ENCODE measurements around the gene XRCC4.

XRCC4 gene

DNA sequence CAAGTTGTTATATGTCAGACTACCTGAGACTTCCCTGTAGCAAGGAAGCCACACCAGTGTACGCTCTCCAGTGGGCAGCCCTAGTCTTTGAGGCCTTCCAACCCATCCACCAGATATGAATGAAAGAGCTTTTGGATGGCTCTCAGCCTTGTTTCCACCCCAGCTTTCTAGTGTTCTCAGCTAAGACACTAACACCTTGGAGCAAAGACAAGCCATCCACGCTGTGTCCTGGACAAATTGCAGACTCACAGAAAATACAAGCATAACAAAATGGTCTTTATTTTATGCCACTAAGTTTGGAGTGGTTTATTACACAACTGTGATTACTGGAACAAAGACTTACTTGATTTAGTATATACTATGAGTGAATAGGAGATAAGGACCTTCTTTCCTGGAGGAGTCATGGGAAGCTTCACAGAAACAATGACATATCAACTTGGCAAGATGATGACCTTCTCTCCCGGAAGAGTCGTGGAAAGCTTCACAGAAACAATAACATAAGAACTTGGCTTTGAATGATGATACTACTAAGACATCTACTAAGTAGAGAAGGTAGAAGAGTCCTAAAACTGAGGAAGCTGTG, 260.2 kb downstream of the XRCC4 start:
- Histone ChIP-seq H3K27ac (ENCODE audit: extremely low read depth, low read depth, low read length) (no peak overlapping the region), H3K9me3 (ENCODE audit: control insufficient read depth, insufficient read depth, low read depth, low read length) (no peaks in the 10 kb centered on the region), H3K4me3 (ENCODE audit: low read depth, low read length) (no peak overlapping the region), H3K36me3 (ENCODE audit: control insufficient read depth in 2 of 2, insufficient read depth in 1 of 2, low read length in 2 of 2) (no peaks in the 10 kb centered on the region), H3K4me1 (ENCODE audit: control insufficient read depth, insufficient read depth, low read length) (no peaks in the 10 kb centered on the region)
- ChIA-PET CTCF (no interaction called here), POLR2A (no interaction called here)
- TF ChIP-seq ZNF610 (tag by site-specific recombination; IDR thresholded peaks at IDR 0.05; ENCODE audit: borderline replicate concordance) (no peak), REST (tag by site-specific recombination; IDR thresholded peaks at IDR 0.05) (no peak), ZNF280C (tag by site-specific recombination; IDR thresholded peaks at IDR 0.05) (no peak), ZNF776 (tag by site-specific recombination; IDR thresholded peaks at IDR 0.05; ENCODE audit: borderline replicate concordance) (no peak), ZNF48 (tag by site-specific recombination; IDR thresholded peaks at IDR 0.05) (no peak), ZNF416 (tag by site-specific recombination; IDR thresholded peaks at IDR 0.05) (no peak), ZNF292 (tag by site-specific recombination; IDR thresholded peaks at IDR 0.05; ENCODE audit: borderline replicate concordance, low read depth) (no peak), YY1 (tag by site-specific recombination; IDR thresholded peaks at IDR 0.05) (no peak), SCRT2 (tag by site-specific recombination; IDR thresholded peaks at IDR 0.05) (no peak), ZIC2 (tag by site-specific recombination; IDR thresholded peaks at IDR 0.05) (no peak), ZNF394 (tag by site-specific recombination; IDR thresholded peaks at IDR 0.05; ENCODE audit: borderline replicate concordance) (no peak), ZNF114 (tag by site-specific recombination; IDR thresholded peaks at IDR 0.05) (no peak), ZNF157 (tag by site-specific recombination; IDR thresholded peaks at IDR 0.05) (no peak), RBAK (tag by site-specific recombination; IDR thresholded peaks at IDR 0.05) (no peak), ZBTB8A (tag by site-specific recombination; IDR thresholded peaks at IDR 0.05) (no peak), ZNF426 (tag by site-specific recombination; IDR thresholded peaks at IDR 0.05) (no peak)
- TF ChIP-seq, protein P1, sequence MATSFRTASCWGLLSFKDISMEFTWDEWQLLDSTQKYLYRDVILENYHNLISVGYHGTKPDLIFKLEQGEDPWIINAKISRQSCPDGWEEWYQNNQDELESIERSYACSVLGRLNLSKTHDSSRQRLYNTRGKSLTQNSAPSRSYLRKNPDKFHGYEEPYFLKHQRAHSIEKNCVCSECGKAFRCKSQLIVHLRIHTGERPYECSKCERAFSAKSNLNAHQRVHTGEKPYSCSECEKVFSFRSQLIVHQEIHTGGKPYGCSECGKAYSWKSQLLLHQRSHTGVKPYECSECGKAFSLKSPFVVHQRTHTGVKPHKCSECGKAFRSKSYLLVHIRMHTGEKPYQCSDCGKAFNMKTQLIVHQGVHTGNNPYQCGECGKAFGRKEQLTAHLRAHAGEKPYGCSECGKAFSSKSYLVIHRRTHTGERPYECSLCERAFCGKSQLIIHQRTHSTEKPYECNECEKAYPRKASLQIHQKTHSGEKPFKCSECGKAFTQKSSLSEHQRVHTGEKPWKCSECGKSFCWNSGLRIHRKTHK (tag by site-specific recombination; IDR thresholded peaks at IDR 0.05): no peak
- TF ChIP-seq, protein P2, sequence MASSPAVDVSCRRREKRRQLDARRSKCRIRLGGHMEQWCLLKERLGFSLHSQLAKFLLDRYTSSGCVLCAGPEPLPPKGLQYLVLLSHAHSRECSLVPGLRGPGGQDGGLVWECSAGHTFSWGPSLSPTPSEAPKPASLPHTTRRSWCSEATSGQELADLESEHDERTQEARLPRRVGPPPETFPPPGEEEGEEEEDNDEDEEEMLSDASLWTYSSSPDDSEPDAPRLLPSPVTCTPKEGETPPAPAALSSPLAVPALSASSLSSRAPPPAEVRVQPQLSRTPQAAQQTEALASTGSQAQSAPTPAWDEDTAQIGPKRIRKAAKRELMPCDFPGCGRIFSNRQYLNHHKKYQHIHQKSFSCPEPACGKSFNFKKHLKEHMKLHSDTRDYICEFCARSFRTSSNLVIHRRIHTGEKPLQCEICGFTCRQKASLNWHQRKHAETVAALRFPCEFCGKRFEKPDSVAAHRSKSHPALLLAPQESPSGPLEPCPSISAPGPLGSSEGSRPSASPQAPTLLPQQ (tag by site-specific recombination; IDR thresholded peaks at IDR 0.05): no peak
- TF ChIP-seq, protein P3, sequence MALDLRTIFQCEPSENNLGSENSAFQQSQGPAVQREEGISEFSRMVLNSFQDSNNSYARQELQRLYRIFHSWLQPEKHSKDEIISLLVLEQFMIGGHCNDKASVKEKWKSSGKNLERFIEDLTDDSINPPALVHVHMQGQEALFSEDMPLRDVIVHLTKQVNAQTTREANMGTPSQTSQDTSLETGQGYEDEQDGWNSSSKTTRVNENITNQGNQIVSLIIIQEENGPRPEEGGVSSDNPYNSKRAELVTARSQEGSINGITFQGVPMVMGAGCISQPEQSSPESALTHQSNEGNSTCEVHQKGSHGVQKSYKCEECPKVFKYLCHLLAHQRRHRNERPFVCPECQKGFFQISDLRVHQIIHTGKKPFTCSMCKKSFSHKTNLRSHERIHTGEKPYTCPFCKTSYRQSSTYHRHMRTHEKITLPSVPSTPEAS (tag by site-specific recombination; IDR thresholded peaks at IDR 0.05): no peak
- TF ChIP-seq, protein P4, sequence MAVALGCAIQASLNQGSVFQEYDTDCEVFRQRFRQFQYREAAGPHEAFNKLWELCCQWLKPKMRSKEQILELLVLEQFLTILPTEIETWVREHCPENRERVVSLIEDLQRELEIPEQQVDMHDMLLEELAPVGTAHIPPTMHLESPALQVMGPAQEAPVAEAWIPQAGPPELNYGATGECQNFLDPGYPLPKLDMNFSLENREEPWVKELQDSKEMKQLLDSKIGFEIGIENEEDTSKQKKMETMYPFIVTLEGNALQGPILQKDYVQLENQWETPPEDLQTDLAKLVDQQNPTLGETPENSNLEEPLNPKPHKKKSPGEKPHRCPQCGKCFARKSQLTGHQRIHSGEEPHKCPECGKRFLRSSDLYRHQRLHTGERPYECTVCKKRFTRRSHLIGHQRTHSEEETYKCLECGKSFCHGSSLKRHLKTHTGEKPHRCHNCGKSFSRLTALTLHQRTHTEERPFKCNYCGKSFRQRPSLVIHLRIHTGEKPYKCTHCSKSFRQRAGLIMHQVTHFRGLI (tag by site-specific recombination; IDR thresholded peaks at IDR 0.05): no peak
